RWPE2 (cell line): ENCODE measurements around the gene NRAP.

Experiments used
- ATAC-seq: fragments of 200-7000 bp; cut with Tn5 transposase; 3 replicates; pipeline ENCODE4 v1.9.1; 2021; ENCODE audit warnings: low read depth
- DNase-seq: peaks from one replicate; pipeline ENCODE4 v3.0.0-alpha.2; 2020; ENCODE audit warnings: low spot score
- H3K27ac ChIP-seq: fragments of 450-650 bp; 2 replicates; pipeline ENCODE4 v1.5.1; 2017; ENCODE audit warnings: mild to moderate bottlenecking; ENCODE audit not compliant: poor library complexity, severe bottlenecking
- H3K27me3 ChIP-seq: fragments of 250-450 bp; sonication (Bioruptor Pico); 2 replicates; pipeline ENCODE4 v1.5.1; 2021; ENCODE audit warnings: mild to moderate bottlenecking, moderate library complexity; ENCODE audit not compliant: insufficient read depth, poor library complexity, severe bottlenecking
- H3K36me3 ChIP-seq: fragments of 250-450 bp; sonication (Bioruptor Pico); 2 replicates; pipeline ENCODE4 v1.5.1; 2020; ENCODE audit warnings: low read depth, mild to moderate bottlenecking, moderate library complexity
- H3K4me1 ChIP-seq: fragments of 250-450 bp; sonication (Bioruptor Pico); 2 replicates; pipeline ENCODE4 v1.5.1; 2021; ENCODE audit warnings: mild to moderate bottlenecking, moderate library complexity; ENCODE audit not compliant: insufficient read depth, poor library complexity, severe bottlenecking
- H3K4me3 ChIP-seq: fragments of 250-450 bp; sonication (Bioruptor Pico); 2 replicates; pipeline ENCODE4 v1.5.1; 2021; ENCODE audit warnings: mild to moderate bottlenecking, moderate library complexity; ENCODE audit not compliant: severe bottlenecking
- H3K9me3 ChIP-seq: fragments of 250-450 bp; sonication (Bioruptor Pico); 2 replicates; pipeline ENCODE4 v1.5.1; 2021; ENCODE audit warnings: mild to moderate bottlenecking, moderate library complexity; ENCODE audit not compliant: severe bottlenecking
- TF ChIP-seq, protein P1 (sequence below): fragments of 450-650 bp; IDR thresholded peaks from one replicate; pipeline ENCODE4 v1.5.1; 2017; ENCODE audit warnings: mild to moderate bottlenecking, moderate library complexity; ENCODE audit not compliant: poor library complexity, severe bottlenecking

NRAP gene

GRCh38 chr10:113604572-113604971 lies 59.3 kb downstream of the NRAP start:
- TF ChIP-seq, protein P1, sequence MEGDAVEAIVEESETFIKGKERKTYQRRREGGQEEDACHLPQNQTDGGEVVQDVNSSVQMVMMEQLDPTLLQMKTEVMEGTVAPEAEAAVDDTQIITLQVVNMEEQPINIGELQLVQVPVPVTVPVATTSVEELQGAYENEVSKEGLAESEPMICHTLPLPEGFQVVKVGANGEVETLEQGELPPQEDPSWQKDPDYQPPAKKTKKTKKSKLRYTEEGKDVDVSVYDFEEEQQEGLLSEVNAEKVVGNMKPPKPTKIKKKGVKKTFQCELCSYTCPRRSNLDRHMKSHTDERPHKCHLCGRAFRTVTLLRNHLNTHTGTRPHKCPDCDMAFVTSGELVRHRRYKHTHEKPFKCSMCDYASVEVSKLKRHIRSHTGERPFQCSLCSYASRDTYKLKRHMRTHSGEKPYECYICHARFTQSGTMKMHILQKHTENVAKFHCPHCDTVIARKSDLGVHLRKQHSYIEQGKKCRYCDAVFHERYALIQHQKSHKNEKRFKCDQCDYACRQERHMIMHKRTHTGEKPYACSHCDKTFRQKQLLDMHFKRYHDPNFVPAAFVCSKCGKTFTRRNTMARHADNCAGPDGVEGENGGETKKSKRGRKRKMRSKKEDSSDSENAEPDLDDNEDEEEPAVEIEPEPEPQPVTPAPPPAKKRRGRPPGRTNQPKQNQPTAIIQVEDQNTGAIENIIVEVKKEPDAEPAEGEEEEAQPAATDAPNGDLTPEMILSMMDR = no peak
- Histone ChIP-seq H3K36me3 (no peaks in the 10 kb centered on the region), H3K27me3 (no peaks in the 10 kb centered on the region), H3K4me3 (no peak overlapping the region), H3K27ac (no peak overlapping the region), H3K9me3 (no peaks in the 10 kb centered on the region), H3K4me1 (no peaks in the 10 kb centered on the region)
- DNase-seq (no peak), ATAC-seq (no peak)

GRCh38 chr10:113603057-113603777 lies 60.6 kb downstream of the NRAP start:
- H3K4me3 ChIP-seq = no peak overlapping the region
- no peak for DNase-seq
- no peak overlapping the region for H3K27ac ChIP-seq
- no peak for ATAC-seq
- TF ChIP-seq, protein P1 = no peak
- no peaks in the 10 kb centered on the region for H3K9me3 ChIP-seq
- H3K4me1 ChIP-seq = no peaks in the 10 kb centered on the region
- no peaks in the 10 kb centered on the region for H3K27me3 ChIP-seq
- no peaks in the 10 kb centered on the region for H3K36me3 ChIP-seq

DNA sequence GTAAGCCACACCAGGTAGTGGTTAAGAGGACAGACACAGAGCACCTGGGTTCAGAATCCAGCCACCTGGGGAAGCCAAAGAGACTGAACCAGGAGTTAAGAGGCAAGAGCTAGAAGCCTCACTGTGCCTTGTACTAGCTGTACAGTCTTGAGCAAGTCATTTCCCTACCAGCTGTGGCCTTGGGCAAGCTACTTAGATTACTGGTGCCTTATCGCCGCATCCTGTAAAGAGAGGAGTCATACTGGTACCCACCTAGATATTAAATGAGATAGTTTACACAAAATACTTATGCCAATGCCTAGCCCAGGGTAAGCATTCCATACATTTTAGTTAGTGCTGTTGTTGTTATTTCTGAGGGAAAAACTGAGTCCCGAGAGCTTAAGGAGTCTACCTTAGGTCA lies 63.3 kb downstream of the NRAP start:
- ATAC-seq (no peak), DNase-seq (no peak)
- Histone ChIP-seq H3K4me1 (no peaks in the 10 kb centered on the region), H3K4me3 (no peak overlapping the region), H3K27me3 (no peaks in the 10 kb centered on the region), H3K36me3 (no peaks in the 10 kb centered on the region), H3K27ac (no peak overlapping the region), H3K9me3 (no peaks in the 10 kb centered on the region)
- TF ChIP-seq, protein P1 = no peak

GRCh38 chr10:113594652-113595051 lies 69.2 kb downstream of the NRAP start:
- Histone ChIP-seq H3K36me3 (no peaks in the 10 kb centered on the region), H3K27me3 (no peaks in the 10 kb centered on the region), H3K4me1 (no peaks in the 10 kb centered on the region), H3K27ac (no peak overlapping the region), H3K9me3 (no peaks in the 10 kb centered on the region), H3K4me3 (no peak overlapping the region)
- DNase-seq (no peak), ATAC-seq (no peak)
- TF ChIP-seq, protein P1 = no peak

DNA sequence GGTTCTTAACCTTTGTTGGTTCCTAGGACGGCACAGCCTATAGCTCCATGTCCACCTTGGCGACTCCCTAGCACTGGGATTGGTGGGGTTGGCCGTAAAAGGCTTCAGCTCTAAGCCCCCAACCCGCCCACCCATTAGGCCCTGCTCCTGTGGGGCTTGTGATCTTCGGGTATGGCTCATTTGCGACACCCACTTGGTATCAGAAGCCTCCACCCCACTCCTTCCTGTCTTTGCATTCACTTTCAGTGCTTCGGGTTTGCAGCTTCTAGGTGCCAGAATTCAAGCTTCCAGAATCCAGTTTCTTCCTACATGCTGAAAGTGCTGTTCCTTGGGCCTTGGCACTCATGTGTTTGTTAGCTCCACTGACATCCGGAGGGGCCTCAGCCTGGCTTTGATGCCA lies 71.5 kb downstream of the NRAP start:
- Histone ChIP-seq H3K27me3 (no peaks in the 10 kb centered on the region), H3K4me3 (no peak overlapping the region), H3K36me3 (no peaks in the 10 kb centered on the region), H3K27ac (no peak overlapping the region), H3K9me3 (no peaks in the 10 kb centered on the region), H3K4me1 (no peaks in the 10 kb centered on the region)
- DNase-seq (no peak), ATAC-seq (no peak)
- TF ChIP-seq, protein P1 = no peak
